ENCODE measurements around the gene LSM7. TPM values are rescaled to one million over a fixed set of nuclear protein-coding genes. Genes with fewer than 3 reads are reported as not detected.

The LSM7 gene
- total RNA-seq, 1 donor from 2014 or later: 85.0 TPM

DNA sequence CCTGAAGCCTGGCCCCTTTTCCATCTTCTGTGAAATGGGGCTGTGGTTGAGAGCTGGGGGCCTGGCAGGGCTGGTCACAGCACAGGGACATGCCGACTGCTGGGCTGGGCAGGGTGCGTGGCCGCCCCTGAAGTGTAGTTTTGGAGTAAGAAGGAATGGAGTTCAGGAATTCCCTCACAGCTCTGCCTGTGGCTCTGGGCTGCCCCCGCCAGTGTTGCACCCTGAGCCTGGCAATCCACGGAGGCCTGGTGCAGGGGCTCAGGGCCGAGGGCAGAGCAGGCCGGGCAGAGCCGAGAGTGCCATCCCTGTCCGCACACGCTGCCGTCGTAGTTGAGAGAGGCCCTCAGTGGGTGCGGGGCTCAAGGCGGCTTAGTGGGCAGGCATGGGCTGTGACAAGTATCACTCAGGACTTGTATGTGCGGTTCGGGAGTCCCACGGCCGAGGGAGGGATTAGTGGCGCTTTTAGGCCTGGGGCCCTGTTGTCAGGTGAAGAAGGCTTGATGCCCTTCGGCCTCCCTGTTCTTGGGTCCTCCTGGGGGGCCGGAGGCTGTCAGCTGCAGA, 9.7 kb upstream of the LSM7 start:
- no peak for DNase-seq (ENCODE audit: low spot score)

GRCh38 chr19:2337329-2337707, 8.9 kb upstream of the LSM7 start:
- DNase-seq (ENCODE audit: low spot score): no peak

- DNase-seq (ENCODE audit: low spot score): no peak
Observed at GRCh38 chr19:2336528-2337328, 8.3 kb upstream of the LSM7 start.

GRCh38 chr19:2335848-2336247, 7.5 kb upstream of the LSM7 start:
- DNase-seq (ENCODE audit: low spot score): no peak

DNA sequence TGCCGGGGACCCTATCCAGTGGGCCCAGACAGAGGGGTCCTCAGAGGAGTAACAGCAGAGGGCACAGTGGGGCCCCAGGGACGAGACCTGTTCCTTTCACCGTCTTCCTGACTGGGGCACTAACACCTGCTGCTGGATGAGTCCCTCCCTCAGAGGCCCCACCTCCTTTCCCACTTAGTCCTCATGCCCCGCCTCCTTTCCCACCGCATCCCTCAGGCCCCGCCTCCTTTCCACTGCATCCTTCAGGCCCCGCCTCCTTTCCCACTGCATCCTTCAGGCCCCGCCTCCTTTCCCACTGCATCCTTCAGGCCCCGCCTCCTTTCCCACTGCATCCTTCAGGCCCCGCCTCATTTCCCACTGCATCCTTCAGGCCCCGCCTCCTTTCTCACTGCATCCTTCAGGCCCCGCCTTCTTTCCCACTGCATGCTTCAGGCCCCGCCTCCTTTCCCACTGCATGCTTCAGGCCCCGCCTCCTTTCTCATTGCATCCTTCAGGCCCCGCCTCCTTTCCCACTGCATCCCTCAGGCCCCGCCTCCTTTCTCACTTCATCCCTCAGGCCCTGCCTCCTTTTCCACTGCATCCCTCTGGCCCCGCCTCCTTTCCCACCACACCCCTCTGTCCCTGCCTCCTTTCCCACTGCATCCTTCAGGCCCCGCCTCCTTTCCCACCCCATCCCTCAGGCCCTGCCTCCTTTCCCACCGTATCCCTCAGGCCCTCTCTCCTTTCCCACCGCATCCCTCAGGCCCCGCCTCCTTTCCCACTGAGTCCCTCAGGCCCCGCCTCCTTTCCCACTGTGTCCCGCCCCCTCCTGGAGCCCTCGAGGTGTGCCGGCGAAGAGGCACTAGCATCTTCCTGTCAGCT, 6.8 kb upstream of the LSM7 start:
- no peak for DNase-seq (ENCODE audit: low spot score)

DNA sequence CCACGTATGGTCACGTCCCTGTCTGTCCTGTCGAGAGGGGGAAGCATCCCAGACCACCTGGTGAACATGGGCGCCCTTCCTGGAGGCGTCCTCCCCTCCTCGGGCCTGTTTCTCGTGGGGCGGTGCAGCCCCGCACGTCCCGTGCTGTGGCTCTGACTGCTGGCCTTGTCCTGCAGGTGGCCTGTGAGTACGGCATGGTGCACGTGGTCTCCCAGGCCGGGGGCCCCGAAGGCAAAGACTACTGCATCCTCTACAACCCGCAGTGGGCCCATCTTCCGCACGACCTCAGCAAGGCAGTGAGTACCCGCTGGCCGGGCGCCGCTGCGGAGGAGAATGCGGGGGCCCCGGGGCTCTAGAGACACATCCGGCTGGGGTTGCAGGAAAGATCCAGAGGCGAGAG, 6.0 kb upstream of the LSM7 start:
- no peak for DNase-seq (ENCODE audit: low spot score)

DNA sequence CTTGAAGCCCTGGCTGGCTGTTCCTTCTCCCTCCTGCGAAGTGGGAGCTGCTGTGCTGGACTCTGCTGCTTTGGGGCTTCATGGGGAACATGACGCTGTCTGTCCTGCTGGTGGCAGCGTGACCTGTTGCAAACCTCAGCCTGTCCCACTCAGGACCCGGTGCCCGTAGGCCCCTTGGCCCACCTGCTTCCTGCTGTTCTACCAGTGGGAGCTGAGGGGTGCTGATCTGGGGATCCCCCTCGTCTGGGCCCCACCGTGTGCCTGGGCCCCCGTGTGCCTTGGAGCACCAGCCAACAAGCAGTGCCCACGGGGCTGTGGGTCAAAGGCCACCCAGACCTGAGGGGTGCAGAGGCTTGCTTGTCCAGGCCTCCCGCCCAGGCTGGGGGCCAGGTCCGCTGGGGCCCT, 5.4 kb upstream of the LSM7 start:
- DNase-seq (ENCODE audit: low spot score): no peak

- no peak for DNase-seq (ENCODE audit: low spot score)
Observed at GRCh38 chr19:2333027-2333806, 4.8 kb upstream of the LSM7 start.

- DNase-seq (ENCODE audit: low spot score): no peak
Observed at GRCh38 chr19:2332341-2333026, 4.1 kb upstream of the LSM7 start.

GRCh38 chr19:2331601-2332246, 3.3 kb upstream of the LSM7 start:
- no peak for DNase-seq (ENCODE audit: low spot score)

- no peak for DNase-seq (ENCODE audit: low spot score)
Observed at GRCh38 chr19:2330632-2331284, 2.4 kb upstream of the LSM7 start.

DNA sequence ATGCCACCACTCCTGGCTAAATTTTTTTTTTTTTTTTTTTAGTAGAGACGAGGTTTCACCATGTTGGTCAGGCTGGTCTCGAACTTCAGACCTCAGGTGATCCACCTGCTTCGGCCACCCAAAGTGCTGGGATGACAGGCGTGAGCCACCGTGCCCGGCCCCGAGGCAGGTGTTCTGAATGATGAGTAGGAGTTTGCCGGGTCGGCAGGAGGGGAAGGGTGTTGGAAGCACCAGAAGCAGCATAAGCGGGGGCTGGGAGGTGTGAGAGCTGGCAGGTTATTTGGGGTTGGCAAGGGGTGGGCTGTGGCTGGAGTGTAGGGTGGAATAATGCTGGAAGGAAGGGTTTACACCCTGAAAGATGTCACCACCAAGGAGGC, 1.9 kb upstream of the LSM7 start:
- DNase-seq (ENCODE audit: low spot score): no peak

DNA sequence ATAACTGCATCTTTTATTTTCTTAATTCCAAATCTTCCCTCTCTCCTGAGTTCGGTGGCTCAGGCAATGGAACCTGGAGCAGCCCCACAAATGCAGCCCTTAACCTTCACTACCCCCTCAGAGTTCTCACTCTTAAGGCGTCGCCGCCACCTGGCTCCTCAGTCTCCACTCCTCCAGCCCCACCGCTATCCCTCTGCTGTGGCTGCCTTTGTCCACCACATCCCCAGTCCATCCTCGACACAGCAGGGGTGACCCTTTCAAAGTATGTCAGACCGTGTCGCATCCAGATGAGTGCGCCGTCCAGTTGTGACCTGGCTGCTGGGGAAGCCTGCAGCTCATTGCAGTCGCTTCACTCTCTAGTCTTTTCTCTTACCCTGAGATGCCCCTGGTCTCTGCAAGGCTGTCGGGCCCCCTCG, 1.1 kb upstream of the LSM7 start:
- DNase-seq (ENCODE audit: low spot score): no peak

DNA sequence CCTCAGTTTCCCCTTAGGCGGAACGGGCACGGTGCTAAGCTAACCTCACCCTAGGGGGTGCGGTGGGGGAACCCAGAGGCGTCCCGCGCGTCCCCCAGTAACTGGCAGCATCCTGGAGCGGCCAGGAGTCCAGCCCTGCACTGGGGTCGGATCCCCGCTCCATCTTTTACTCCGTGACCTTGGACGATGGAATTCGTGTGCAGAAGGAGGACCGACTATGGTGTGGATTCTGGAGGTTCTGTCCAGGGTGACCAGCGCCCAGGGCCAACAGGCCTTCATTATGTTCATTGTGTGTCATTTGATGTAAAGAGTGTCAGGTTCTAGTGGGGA, 728 bp upstream of the LSM7 start:
- DNase-seq (ENCODE audit: low spot score): no peak

- no peak for DNase-seq (ENCODE audit: low spot score)
Observed at GRCh38 chr19:2327773-2328400, 499 bp downstream of the LSM7 start.

DNA sequence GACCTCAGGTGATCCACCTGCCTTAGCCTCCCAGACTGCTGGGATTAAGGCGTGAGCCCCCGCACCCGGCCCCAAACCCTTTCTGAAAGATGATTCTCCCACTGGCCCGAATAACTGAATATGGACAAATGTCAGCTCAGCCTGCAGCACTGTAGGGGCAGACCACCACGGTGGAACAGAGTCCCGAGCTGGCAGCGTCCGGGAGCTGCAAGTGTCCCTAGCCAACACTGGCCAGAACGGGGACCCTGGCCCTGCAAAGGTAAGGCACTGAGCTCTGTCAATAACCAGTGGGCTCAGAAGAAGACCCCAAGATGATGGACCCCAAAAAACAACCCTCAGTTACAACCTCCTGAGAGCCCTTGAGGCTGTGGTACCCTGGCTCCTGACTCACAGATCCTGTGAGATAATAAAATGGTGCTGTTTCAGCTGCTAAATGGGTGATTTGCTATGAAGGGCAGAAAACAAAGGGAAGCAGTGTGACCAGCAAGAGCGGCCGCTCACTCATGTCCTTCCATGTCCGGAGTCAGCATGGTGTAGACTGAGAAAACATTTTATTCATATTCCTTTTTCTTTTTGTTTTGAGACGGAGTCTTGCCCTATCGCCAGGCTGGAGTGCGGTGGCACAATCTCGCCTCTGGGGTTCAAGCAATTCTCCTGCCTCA, 1.6 kb downstream of the LSM7 start:
- no peak for DNase-seq (ENCODE audit: low spot score)

DNA sequence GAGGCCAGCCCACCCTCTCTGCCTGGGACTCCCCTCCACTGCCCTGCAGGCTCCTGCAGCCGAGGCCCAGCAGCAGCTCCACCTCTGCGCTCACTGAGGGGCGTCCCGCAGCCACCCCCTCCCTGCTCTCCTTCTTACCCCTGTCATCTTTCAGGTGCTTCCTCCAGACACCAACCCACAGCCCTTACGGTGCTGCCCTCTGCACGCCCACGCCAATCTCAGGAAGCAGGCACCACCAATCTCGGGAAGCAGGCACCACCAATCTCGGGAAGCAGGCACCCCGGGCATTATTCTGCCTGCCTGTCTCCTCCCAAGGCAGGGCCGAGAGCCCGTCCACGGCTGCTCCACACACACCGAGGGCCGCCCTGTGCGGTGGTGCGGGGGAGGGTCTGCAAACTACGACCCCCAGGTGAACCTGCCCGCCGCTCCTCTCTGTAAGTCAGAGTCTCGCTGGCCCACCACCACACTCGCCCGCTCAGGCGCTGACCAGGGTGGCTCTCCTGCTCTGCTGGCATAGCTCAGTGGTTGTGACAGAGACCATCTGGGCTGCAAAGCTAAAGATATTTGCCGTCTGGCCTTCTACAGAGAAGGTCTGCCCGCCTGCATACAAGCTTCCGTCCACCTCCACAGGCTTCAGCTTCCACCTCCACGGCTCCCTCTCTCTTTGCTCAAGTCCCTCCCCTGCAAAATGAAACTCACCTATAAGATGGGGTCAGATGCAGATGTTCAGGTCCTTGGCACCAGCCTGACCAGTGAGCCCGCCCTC, 2.9 kb downstream of the LSM7 start:
- no peak for DNase-seq (ENCODE audit: low spot score)

DNA sequence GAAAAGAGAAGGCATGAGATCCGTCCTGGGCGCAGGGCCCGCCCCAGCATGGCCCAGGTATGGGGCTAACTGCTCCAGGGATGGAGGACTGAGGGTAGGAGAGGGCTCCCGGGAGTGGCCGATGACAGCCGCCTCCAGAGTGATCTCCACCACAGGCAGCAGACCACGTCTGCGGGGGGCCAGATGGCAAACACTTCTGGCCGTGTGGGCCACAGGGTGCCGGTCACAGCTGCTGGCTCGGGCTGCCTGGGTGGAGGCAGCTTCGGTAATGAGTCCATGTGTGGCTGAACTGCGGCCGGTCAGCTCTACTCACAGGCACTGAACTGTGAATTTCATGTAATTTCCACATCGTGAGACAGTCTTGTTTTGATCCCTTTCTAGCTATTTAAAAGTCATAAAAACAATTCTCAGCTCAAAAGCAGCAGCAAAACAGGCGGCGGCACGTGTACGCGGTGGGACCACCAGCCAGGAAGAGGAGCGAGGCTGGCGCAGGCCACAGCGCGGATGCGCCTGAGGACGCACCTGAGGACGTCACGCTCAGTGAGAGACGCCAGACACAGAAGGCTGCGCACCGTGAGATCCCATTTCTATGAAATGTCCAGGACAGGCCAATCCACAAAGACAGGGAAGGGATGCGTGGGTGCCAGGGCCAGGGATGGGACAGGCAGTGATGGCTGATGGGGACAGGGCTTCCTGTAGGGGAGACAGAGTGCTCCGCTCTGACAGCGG, 4.0 kb downstream of the LSM7 start:
- DNase-seq (ENCODE audit: low spot score): no peak

All from ureter (tissue), 1 donor.